GM23248 (cell line): ENCODE data around the gene NCEH1. TPM values are rescaled to one million over a fixed set of nuclear protein-coding genes. Genes with fewer than 3 reads are reported as not detected.

Experiments
- DNase-seq: peaks from one replicate; pipeline ENCODE4 v3.0.0-alpha.2; 2015
- H2AFZ ChIP-seq: fragments of 200-600 bp; sonication (generic); 2 replicates; pipeline ENCODE4 v1.6.1; 2016; ENCODE audit warnings: antibody characterized with exemption
- H3F3A ChIP-seq: fragments of 200-600 bp; sonication (generic); 2 replicates; pipeline ENCODE4 v1.6.1; 2016; ENCODE audit warnings: mild to moderate bottlenecking, antibody characterized with exemption, mixed run types; ENCODE audit not compliant: insufficient read depth
- H3K27ac ChIP-seq: fragments of 200-600 bp; sonication (generic); 2 replicates; pipeline ENCODE4 v1.5.1; 2016; ENCODE audit warnings: mild to moderate bottlenecking
- H3K27me3 ChIP-seq: fragments of 200-600 bp; sonication (generic); replicated peaks from 2 replicates; pipeline ENCODE4 v1.6.1; 2016; ENCODE audit warnings: mild to moderate bottlenecking; ENCODE audit not compliant: insufficient read depth
- H3K36me3 ChIP-seq: fragments of 200-600 bp; sonication (generic); 2 replicates; pipeline ENCODE4 v1.6.1; 2016; ENCODE audit warnings: low read depth, mild to moderate bottlenecking
- H3K4me1 ChIP-seq: fragments of 200-600 bp; sonication (generic); 2 replicates; pipeline ENCODE4 v1.6.1; 2016; ENCODE audit warnings: mild to moderate bottlenecking; ENCODE audit not compliant: insufficient read depth
- H3K4me2 ChIP-seq: fragments of 200-600 bp; sonication (generic); one replicate; pipeline ENCODE4 v1.6.1; 2016; ENCODE audit warnings: mild to moderate bottlenecking; ENCODE audit not compliant: unreplicated experiment
- H3K4me3 ChIP-seq: fragments of 200-600 bp; sonication (generic); 2 replicates; pipeline ENCODE4 v1.5.1; 2016; ENCODE audit warnings: mild to moderate bottlenecking
- H3K79me2 ChIP-seq: fragments of 200-600 bp; sonication (generic); 2 replicates; pipeline ENCODE4 v1.6.1; 2016; ENCODE audit warnings: mild to moderate bottlenecking; ENCODE audit not compliant: insufficient read depth
- H3K9ac ChIP-seq: fragments of 200-600 bp; sonication (generic); 2 replicates; pipeline ENCODE4 v1.6.1; 2016; ENCODE audit warnings: mild to moderate bottlenecking
- H3K9me2 ChIP-seq: fragments of 200-600 bp; sonication (generic); 2 replicates; pipeline ENCODE4 v1.6.1; 2016; ENCODE audit warnings: mixed run types, mild to moderate bottlenecking, moderate library complexity; ENCODE audit not compliant: insufficient read depth
- H3K9me3 ChIP-seq: fragments of 200-600 bp; sonication (generic); one replicate; pipeline ENCODE4 v1.6.1; 2017; ENCODE audit warnings: low read depth
- H4K20me1 ChIP-seq: fragments of 200-600 bp; sonication (generic); 2 replicates; pipeline ENCODE4 v1.6.0; 2016; ENCODE audit not compliant: insufficient read depth
- EZH2 ChIP-seq: fragments of 200-600 bp; sonication (generic); IDR thresholded peaks from 2 replicates; pipeline ENCODE4 v1.6.1; 2018; ENCODE audit warnings: antibody characterized with exemption, mild to moderate bottlenecking; ENCODE audit not compliant: insufficient read depth, poor library complexity, severe bottlenecking
- EZH2phosphoT487 ChIP-seq: fragments of 200-600 bp; sonication (generic); IDR thresholded peaks from 2 replicates; pipeline ENCODE4 v1.6.1; 2018; ENCODE audit warnings: antibody characterized with exemption, moderate library complexity, mild to moderate bottlenecking, low read depth; ENCODE audit not compliant: insufficient read depth
- WGBS, 2 experiments: methylation state at CpG; one replicate each; pipeline ENCODE4 v1.1.6; 2015 to 2017; ENCODE audit warnings: low lambda C conversion rate in 2 of 2, low coverage in 1 of 2; ENCODE audit errors: missing lambda C conversion rate in 2 of 2; 5-methylcytosine and 5-hydroxymethylcytosine counted together
- in situ Hi-C: fragments of 300-500 bp; cut with MboI; formaldehyde crosslinking; loops from 2 replicates; pipeline ENCODE4 v1.15.0; 2020
- polyA plus RNA-seq: library from polyadenylated mRNA; unstranded; fragments of >200 nt; fragmentation: Nextera tagmentation; extraction: Ambion mirVana; gene quantifications from 2 replicates; pipeline ENCODE4 v1.2.1, GENCODE V29; 2016
- total RNA-seq: library from RNA; depleted of rRNA; stranded (reverse); fragments of >200 nt; shearing (Covaris generic); gene quantifications from 2 replicates; pipeline ENCODE4 v1.2.3, GENCODE V29; 2014

Gene NCEH1
- total and polyA plus RNA-seq, 2 experiments from 2014 or later, result 16.5 to 19.5 TPM

GRCh38 chr3:172627057-172627809, 83.6 kb downstream of the NCEH1 start:
- in situ Hi-C loops, result no loop called here
- WGBS, 2 experiments, result 16 to 17% methylated on average over 5 of the region's 5 CpGs
- H3K9me3 ChIP-seq, result no peaks in the 10 kb centered on the region
- DNase-seq, result peak; percentile 78
- H3K27me3 ChIP-seq, result no peaks in the 10 kb centered on the region
- H3K9me2 ChIP-seq, result no peaks in the 10 kb centered on the region
- no peaks in the 10 kb centered on the region for H3K36me3 ChIP-seq
- H3K4me1 ChIP-seq, result peaks cover 58% of the 10 kb centered on the region
- H4K20me1 ChIP-seq, result no peaks in the 10 kb centered on the region
- no peak for TF ChIP-seq EZH2
- TF ChIP-seq EZH2phosphoT487, result no peak
- H3K79me2 ChIP-seq, result no peaks in the 10 kb centered on the region
- H3K27ac ChIP-seq, result peak overlapping the region; percentile 83
- no peak overlapping the region for H3K4me3 ChIP-seq
- peak overlapping the region; percentile 54 for H3K9ac ChIP-seq
- H3F3A ChIP-seq, result peaks cover 45% of the 10 kb centered on the region
- H2AFZ ChIP-seq, result peak overlapping the region; percentile 53
- no peak overlapping the region for H3K4me2 ChIP-seq

- Histone ChIP-seq H3F3A (peaks cover 45% of the 10 kb centered on the region), H4K20me1 (no peaks in the 10 kb centered on the region), H3K4me3 (no peak overlapping the region), H3K36me3 (no peaks in the 10 kb centered on the region), H3K79me2 (no peaks in the 10 kb centered on the region), H3K4me2 (no peak overlapping the region), H3K27me3 (no peaks in the 10 kb centered on the region), H3K27ac (peak overlapping the region; percentile 83), H2AFZ (no peak overlapping the region), H3K9me3 (no peaks in the 10 kb centered on the region), H3K9me2 (no peaks in the 10 kb centered on the region), H3K4me1 (peaks cover 58% of the 10 kb centered on the region), H3K9ac (peak overlapping the region; percentile 54; the same call in 1 of the 2 replicates)
- 56 to 58% methylated on average over 3 of the region's 3 CpGs for WGBS, 2 experiments
- in situ Hi-C loops, result no loop called here
- TF ChIP-seq EZH2 (no peak), EZH2phosphoT487 (no peak)
- peak; percentile 73 for DNase-seq
Observed at GRCh38 chr3:172626021-172626640, 84.7 kb downstream of the NCEH1 start.

- Histone ChIP-seq H2AFZ (no peak overlapping the region), H3K9me2 (no peaks in the 10 kb centered on the region), H3K4me1 (peaks cover 58% of the 10 kb centered on the region), H3K4me2 (no peak overlapping the region), H3K9me3 (no peaks in the 10 kb centered on the region), H3K27ac (peak overlapping the region; percentile 83), H4K20me1 (no peaks in the 10 kb centered on the region), H3F3A (peaks cover 41% of the 10 kb centered on the region), H3K79me2 (no peaks in the 10 kb centered on the region), H3K27me3 (no peaks in the 10 kb centered on the region), H3K4me3 (no peak overlapping the region), H3K9ac (no peak overlapping the region), H3K36me3 (no peaks in the 10 kb centered on the region)
- in situ Hi-C loops, result no loop called here
- DNase-seq, result peak; percentile 49
- no peak for TF ChIP-seq EZH2phosphoT487
- no peak for TF ChIP-seq EZH2
- 98% methylated on average over 2 of the region's 2 CpGs for WGBS, 2 experiments
Observed at GRCh38 chr3:172625404-172625803, 85.5 kb downstream of the NCEH1 start.

- H2AFZ ChIP-seq, result no peak overlapping the region
- no peak for DNase-seq
- H3K79me2 ChIP-seq, result no peaks in the 10 kb centered on the region
- H3K9me2 ChIP-seq, result no peaks in the 10 kb centered on the region
- H3K9ac ChIP-seq, result no peak overlapping the region
- peaks cover 54% of the 10 kb centered on the region for H3K4me1 ChIP-seq
- H3K4me3 ChIP-seq, result no peak overlapping the region
- H3K9me3 ChIP-seq, result no peaks in the 10 kb centered on the region
- no peaks in the 10 kb centered on the region for H3K27me3 ChIP-seq
- 91 to 92% methylated on average over 9 of the region's 9 CpGs for WGBS, 2 experiments
- H4K20me1 ChIP-seq, result no peaks in the 10 kb centered on the region
- peaks cover 37% of the 10 kb centered on the region for H3F3A ChIP-seq
- no peak overlapping the region for H3K4me2 ChIP-seq
- in situ Hi-C loops, result no loop called here
- no peak overlapping the region for H3K27ac ChIP-seq
- TF ChIP-seq EZH2phosphoT487, result no peak
- no peak for TF ChIP-seq EZH2
- no peaks in the 10 kb centered on the region for H3K36me3 ChIP-seq
Observed at GRCh38 chr3:172624999-172625398, 85.9 kb downstream of the NCEH1 start.
